PC-9 (cell line): ENCODE data around the gene COQ8A.

Source experiments
- CTCF ChIP-seq: fragments of 200-600 bp; sonication (generic); conservative IDR thresholded peaks from 2 replicates; pipeline ENCODE4 v1.6.1; 2017; ENCODE audit warnings: mixed run types, antibody characterized with exemption, mild to moderate bottlenecking, moderate library complexity
- EZH2 ChIP-seq: fragments of 200-600 bp; sonication (generic); IDR thresholded peaks from 2 replicates; pipeline ENCODE4 v1.8.0; 2017; ENCODE audit warnings: antibody characterized with exemption, low read depth

GRCh38 chr1:226962421-226963391 is 22.6 kb downstream of the COQ8A start:
- TF ChIP-seq EZH2, result no peak
- no peak for TF ChIP-seq CTCF
